Suprapubic skin (tissue), 4 donors: ENCODE measurements around the gene TM9SF2. TPM values are rescaled to one million over a fixed set of nuclear protein-coding genes. Genes with fewer than 3 reads are reported as not detected.

Source experiments
- DNase-seq, 2 donors: peaks; one replicate each; pipeline ENCODE4 v3.0.0-alpha.2; 2019; ENCODE audit warnings: low spot score in 2 of 2
- H3K27ac ChIP-seq: fragments of 200-600 bp; sonication (generic); one replicate; pipeline ENCODE4 v1.5.1; 2019
- H3K27me3 ChIP-seq: fragments of 200-600 bp; sonication (generic); one replicate; pipeline ENCODE4 v1.5.1; 2019
- H3K36me3 ChIP-seq: fragments of 200-600 bp; sonication (generic); one replicate; pipeline ENCODE4 v1.5.1; 2019
- H3K4me1 ChIP-seq: fragments of 200-600 bp; sonication (generic); one replicate; pipeline ENCODE4 v1.5.1; 2019
- H3K4me3 ChIP-seq: fragments of 200-600 bp; sonication (generic); one replicate; pipeline ENCODE4 v1.5.1; 2019; ENCODE audit warnings: mild to moderate bottlenecking
- H3K9me3 ChIP-seq: fragments of 200-600 bp; sonication (generic); one replicate; pipeline ENCODE4 v1.5.1; 2019
- CTCF ChIP-seq, 2 donors: fragments of 200-600 bp in 1 of 2; fragments of 450-650 bp in 1 of 2; sonication (generic) in 1 of 2; IDR thresholded peaks; one replicate each; pipeline ENCODE4 v1.5.1; 2016 to 2019; ENCODE audit warnings: antibody characterized with exemption in 2 of 2, mild to moderate bottlenecking in 1 of 2, moderate library complexity in 1 of 2
- EP300 ChIP-seq: sonication (generic); formaldehyde crosslinking; IDR thresholded peaks from one replicate; pipeline ENCODE4 v1.6.1; 2017; ENCODE audit warnings: antibody characterized with exemption
- POLR2A ChIP-seq, 2 donors: fragments of 450-650 bp; IDR thresholded peaks; one replicate each; pipeline ENCODE4 v1.6.1; 2017; ENCODE audit warnings: antibody characterized with exemption in 2 of 2, mild to moderate bottlenecking in 2 of 2, moderate library complexity in 2 of 2
- POLR2AphosphoS5 ChIP-seq, 3 donors: sonication (generic); formaldehyde crosslinking; IDR thresholded peaks; one replicate each; pipeline ENCODE4 v1.6.1; 2017; ENCODE audit warnings: antibody characterized with exemption in 3 of 3
- WGBS: methylation state at CpG from one replicate; pipeline ENCODE4 v1.1.5; 2018; 5-methylcytosine and 5-hydroxymethylcytosine counted together
- total RNA-seq, 4 donors: library from RNA; depleted of rRNA; stranded (reverse); fragments of >200 nt; gene quantifications; one replicate each; pipeline ENCODE4 v1.1.0, GENCODE V29; 2016

Gene TM9SF2
- total RNA-seq, 4 donors from 2014 or later: 64.2 to 108 (median 91.4) TPM

DNA sequence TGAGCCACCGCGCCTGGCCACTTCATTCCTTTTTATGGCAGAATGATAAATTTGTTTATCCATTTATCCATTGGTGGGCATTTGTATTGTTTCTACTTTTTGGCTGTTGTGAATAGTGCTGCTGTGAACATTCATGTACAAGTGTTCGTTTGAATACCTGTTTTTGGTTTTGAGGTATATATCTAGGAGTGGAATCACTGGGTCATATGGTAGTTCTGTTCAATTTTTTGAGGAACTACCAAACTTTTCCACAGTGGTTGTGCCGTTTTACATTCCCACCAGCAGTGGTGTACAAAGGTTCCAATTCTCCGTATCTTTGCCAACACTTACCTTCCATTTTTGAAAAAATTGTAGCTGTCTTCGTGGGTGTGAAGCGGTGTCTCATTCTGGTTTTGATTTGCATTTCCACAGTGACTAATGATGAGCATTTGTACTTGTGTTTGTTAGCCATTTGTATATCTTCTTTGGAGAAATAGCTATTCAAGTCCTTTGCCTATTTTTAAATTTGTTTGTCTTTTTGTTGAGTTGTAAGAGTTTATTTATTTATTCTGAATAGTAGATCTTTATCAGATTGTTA lies 55.7 kb downstream of the TM9SF2 start:
- no peak for DNase-seq
- H3K4me1 ChIP-seq: no peaks in the 10 kb centered on the region
- H3K27ac ChIP-seq: no peak overlapping the region
- H3K4me3 ChIP-seq: no peak overlapping the region
- 94% methylated on average over 7 of the region's 7 CpGs for WGBS
- no peak for TF ChIP-seq POLR2A (IDR thresholded peaks at IDR 0.05)
- TF ChIP-seq CTCF (IDR thresholded peaks at IDR 0.05): no peak
- no peak for TF ChIP-seq POLR2AphosphoS5 (IDR thresholded peaks at IDR 0.05)
- no peak for TF ChIP-seq EP300
- no peaks in the 10 kb centered on the region for H3K9me3 ChIP-seq
- H3K27me3 ChIP-seq: no peaks in the 10 kb centered on the region
- H3K36me3 ChIP-seq: peaks cover 78% of the 10 kb centered on the region

DNA sequence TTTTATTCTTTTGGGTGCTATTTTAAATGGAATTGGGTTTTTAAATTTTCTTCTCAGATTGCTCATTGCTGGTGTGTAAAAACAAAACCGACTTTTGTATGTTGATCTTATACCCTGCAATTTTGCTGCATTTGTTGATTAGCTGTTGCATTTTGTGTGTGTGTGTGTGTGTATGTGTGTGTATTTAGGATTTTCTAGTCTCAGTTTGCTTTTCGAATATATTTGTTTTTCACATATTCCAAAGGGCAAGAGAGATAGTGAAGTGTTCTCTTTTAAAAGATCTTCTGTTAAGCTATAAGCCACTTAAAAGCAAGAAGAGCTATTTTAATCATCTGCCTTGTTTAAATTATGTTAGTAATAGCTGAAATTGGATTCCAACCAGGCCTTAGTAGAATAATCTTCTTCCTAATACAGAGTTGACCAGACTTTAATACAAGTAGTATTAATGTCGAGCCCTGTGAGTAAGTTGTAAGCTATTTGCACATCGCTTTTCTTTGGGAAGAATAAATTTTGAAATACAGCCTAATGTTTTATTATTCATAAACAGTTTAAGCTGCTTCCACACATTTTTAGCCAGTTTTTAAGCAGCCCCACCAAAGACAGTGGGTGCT lies 57.4 kb downstream of the TM9SF2 start:
- no peak for TF ChIP-seq POLR2A (IDR thresholded peaks at IDR 0.05)
- no peak for TF ChIP-seq CTCF (IDR thresholded peaks at IDR 0.05)
- TF ChIP-seq POLR2AphosphoS5 (IDR thresholded peaks at IDR 0.05): no peak
- TF ChIP-seq EP300: no peak
- no peaks in the 10 kb centered on the region for H3K9me3 ChIP-seq
- H3K4me3 ChIP-seq: no peak overlapping the region
- WGBS: 90% methylated on average over 4 of the region's 4 CpGs
- H3K27me3 ChIP-seq: no peaks in the 10 kb centered on the region
- no peak overlapping the region for H3K27ac ChIP-seq
- no peaks in the 10 kb centered on the region for H3K4me1 ChIP-seq
- H3K36me3 ChIP-seq: peaks cover 67% of the 10 kb centered on the region
- DNase-seq: no peak

GRCh38 chr13:99559560-99559959 lies 58.3 kb downstream of the TM9SF2 start:
- Histone ChIP-seq H3K4me1 (no peaks in the 10 kb centered on the region), H3K36me3 (peaks cover 66% of the 10 kb centered on the region), H3K27me3 (no peaks in the 10 kb centered on the region), H3K4me3 (no peak overlapping the region), H3K27ac (no peak overlapping the region), H3K9me3 (no peaks in the 10 kb centered on the region)
- TF ChIP-seq CTCF (IDR thresholded peaks at IDR 0.05) (no peak), POLR2AphosphoS5 (IDR thresholded peaks at IDR 0.05) (no peak), POLR2A (IDR thresholded peaks at IDR 0.05) (no peak), EP300 (no peak)
- WGBS: 84% methylated on average over 2 of the region's 2 CpGs
- DNase-seq: no peak

DNA sequence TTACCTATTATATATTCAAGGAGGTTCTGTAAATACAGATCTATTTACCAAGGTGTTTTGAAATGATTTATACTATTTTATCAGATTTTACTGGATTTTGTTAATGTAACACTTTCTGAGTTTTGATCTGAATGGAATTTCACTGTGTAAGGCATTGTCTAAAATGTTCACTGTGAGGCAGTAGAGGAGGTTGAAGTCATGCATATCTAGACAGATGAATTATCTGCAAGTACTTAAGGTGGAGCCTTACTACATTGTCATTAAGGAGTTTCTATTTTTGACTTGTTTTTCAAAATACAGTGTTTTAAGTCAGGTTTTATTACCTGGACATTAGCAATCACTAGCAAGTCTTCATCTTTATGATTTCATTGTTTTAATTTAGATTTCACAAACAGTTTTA lies 62.1 kb downstream of the TM9SF2 start:
- Histone ChIP-seq H3K4me1 (no peaks in the 10 kb centered on the region), H3K27ac (no peak overlapping the region), H3K4me3 (no peak overlapping the region), H3K9me3 (no peaks in the 10 kb centered on the region), H3K27me3 (no peaks in the 10 kb centered on the region), H3K36me3 (peaks cover 55% of the 10 kb centered on the region)
- DNase-seq: no peak
- TF ChIP-seq POLR2A (IDR thresholded peaks at IDR 0.05) (no peak), POLR2AphosphoS5 (IDR thresholded peaks at IDR 0.05) (no peak), CTCF (IDR thresholded peaks at IDR 0.05) (no peak), EP300 (no peak)

DNA sequence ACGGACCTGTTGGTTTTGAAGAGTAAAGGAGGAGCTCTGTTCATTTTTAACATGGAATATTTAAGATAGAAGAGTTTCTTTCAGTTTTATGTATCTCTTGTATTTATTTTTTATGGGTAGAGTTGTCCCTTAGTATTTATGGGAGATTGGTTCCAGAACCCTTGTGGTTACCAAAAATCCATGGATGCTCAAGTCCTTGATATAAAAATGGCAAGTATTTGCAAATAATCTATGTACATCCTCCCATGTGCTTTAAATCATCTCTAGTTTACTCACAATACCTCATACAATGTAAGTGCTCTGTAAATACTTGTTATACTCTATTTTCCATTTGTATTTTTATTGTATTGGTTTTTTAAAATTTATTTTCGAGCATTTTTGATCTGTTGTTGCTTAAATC lies 63.1 kb downstream of the TM9SF2 start:
- H3K36me3 ChIP-seq: peaks cover 48% of the 10 kb centered on the region
- H3K4me3 ChIP-seq: no peak overlapping the region
- H3K4me1 ChIP-seq: no peaks in the 10 kb centered on the region
- H3K9me3 ChIP-seq: peaks cover 4% of the 10 kb centered on the region
- no peak for TF ChIP-seq POLR2A (IDR thresholded peaks at IDR 0.05)
- no peak for TF ChIP-seq CTCF (IDR thresholded peaks at IDR 0.05)
- TF ChIP-seq POLR2AphosphoS5 (IDR thresholded peaks at IDR 0.05): no peak
- TF ChIP-seq EP300: no peak
- H3K27me3 ChIP-seq: no peaks in the 10 kb centered on the region
- no peak overlapping the region for H3K27ac ChIP-seq
- WGBS: 89% methylated on average over 2 of the region's 2 CpGs
- no peak for DNase-seq
